Neural progenitor cell (in vitro differentiated cells): ENCODE data around the gene LRBA. TPM values are rescaled to one million over a fixed set of nuclear protein-coding genes. Genes with fewer than 3 reads are reported as not detected.

Experiments used
- DNase-seq: peaks from one replicate; pipeline ENCODE4 v3.0.0-alpha.2; 2016; ENCODE audit warnings: low spot score
- H2AFZ ChIP-seq: fragments of 200-600 bp; sonication (generic); replicated peaks from 2 replicates; pipeline ENCODE4 v1.6.1; 2016; ENCODE audit warnings: antibody characterized with exemption
- H3F3A ChIP-seq: fragments of 200-600 bp; sonication (generic); 2 replicates; pipeline ENCODE4 v1.6.1; 2016; ENCODE audit warnings: antibody characterized with exemption, low read depth
- H3K27ac ChIP-seq: fragments of 200-600 bp; sonication (generic); 2 replicates; pipeline ENCODE4 v1.5.1; 2016; ENCODE audit warnings: mild to moderate bottlenecking
- H3K27me3 ChIP-seq: fragments of 200-600 bp; sonication (generic); 2 replicates; pipeline ENCODE4 v1.6.1; 2016; ENCODE audit warnings: mild to moderate bottlenecking, moderate library complexity
- H3K36me3 ChIP-seq: fragments of 200-600 bp; sonication (generic); 2 replicates; pipeline ENCODE4 v1.5.1; 2016
- H3K4me1 ChIP-seq: fragments of 200-600 bp; sonication (generic); 2 replicates; pipeline ENCODE4 v1.6.1; 2016; ENCODE audit warnings: mixed run types
- H3K4me2 ChIP-seq: fragments of 200-600 bp; sonication (generic); 2 replicates; pipeline ENCODE4 v1.6.1; 2016
- H3K4me3 ChIP-seq: fragments of 200-600 bp; sonication (generic); 2 replicates; pipeline ENCODE4 v1.5.1; 2016
- H3K79me2 ChIP-seq: fragments of 200-600 bp; sonication (generic); 2 replicates; pipeline ENCODE4 v1.6.1; 2016; ENCODE audit warnings: low read depth
- H3K9ac ChIP-seq: fragments of 200-600 bp; sonication (generic); 2 replicates; pipeline ENCODE4 v1.6.1; 2016
- H3K9me3 ChIP-seq: fragments of 200-600 bp; sonication (generic); 2 replicates; pipeline ENCODE4 v1.5.1; 2016; ENCODE audit warnings: low read depth
- H4K20me1 ChIP-seq: fragments of 200-600 bp; sonication (generic); 2 replicates; pipeline ENCODE4 v1.6.1; 2016; ENCODE audit warnings: low read depth
- H3K27ac Mint-ChIP-seq: 3 replicates; pipeline ENCODE4 v1.8.0; 2021; ENCODE audit warnings: mixed read lengths
- H3K27me3 Mint-ChIP-seq: 2 replicates; pipeline ENCODE4 v1.8.0; 2022; ENCODE audit warnings: low read depth, mild to moderate bottlenecking, inconsistent platforms, moderate library complexity, mixed read lengths; ENCODE audit not compliant: insufficient read depth
- H3K36me3 Mint-ChIP-seq: 3 replicates; pipeline ENCODE4 v1.8.0; 2021; ENCODE audit warnings: mixed read lengths
- H3K4me1 Mint-ChIP-seq: 3 replicates; pipeline ENCODE4 v1.8.0; 2021; ENCODE audit warnings: mixed read lengths
- H3K4me3 Mint-ChIP-seq: 3 replicates; pipeline ENCODE4 v1.8.0; 2021; ENCODE audit warnings: mild to moderate bottlenecking, moderate library complexity, mixed read lengths
- H3K9me3 Mint-ChIP-seq: 3 replicates; pipeline ENCODE4 v1.8.0; 2020; ENCODE audit warnings: mixed read lengths
- EZH2 ChIP-seq: fragments of 200-600 bp; sonication (generic); IDR thresholded peaks from 2 replicates; pipeline ENCODE4 v1.6.1; 2017; ENCODE audit warnings: antibody characterized with exemption, mild to moderate bottlenecking, moderate library complexity
- EZH2phosphoT487 ChIP-seq: fragments of 200-600 bp; sonication (generic); IDR thresholded peaks from 2 replicates; pipeline ENCODE4 v1.6.1; 2017; ENCODE audit warnings: antibody characterized with exemption
- total RNA-seq: library from RNA; depleted of rRNA; stranded (reverse); fragments of >200 nt; gene quantifications from 2 replicates; pipeline ENCODE4 v1.2.3, GENCODE V29; 2015; ENCODE audit warnings: low replicate concordance
- TF ChIP-seq, protein P1 (sequence below): fragments of 200-600 bp; sonication (generic); IDR thresholded peaks from 2 replicates; pipeline ENCODE4 v1.5.1; 2017; ENCODE audit warnings: antibody characterized with exemption, mild to moderate bottlenecking

The LRBA gene
- total RNA-seq, 1 donor from 2014 or later, result 111 TPM

DNA sequence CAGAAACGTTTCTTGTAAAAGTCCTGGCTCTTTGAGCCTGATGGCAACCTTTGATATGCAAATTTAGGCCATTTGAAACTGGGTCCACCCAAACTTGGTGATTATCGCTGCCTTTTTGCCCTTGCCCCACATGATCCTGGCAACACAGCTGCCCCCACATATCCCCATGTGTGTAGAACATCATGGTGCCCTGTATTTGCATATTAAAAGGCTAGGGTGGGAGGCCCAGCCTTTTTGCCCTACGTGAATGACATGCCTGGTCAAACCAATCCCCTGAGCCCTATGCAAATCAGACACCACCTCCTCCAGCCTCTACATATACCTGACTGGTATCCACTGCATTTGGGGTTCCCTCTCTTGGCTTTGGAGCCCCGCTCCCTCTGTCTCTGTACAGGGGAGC, 230.8 kb downstream of the LRBA start:
- no peak overlapping the region for H3K27ac Mint-ChIP-seq

GRCh38 chr4:150782921-150783320, 232.2 kb downstream of the LRBA start:
- no peaks in the 10 kb centered on the region for H3K9me3 ChIP-seq
- no peaks in the 10 kb centered on the region for H4K20me1 ChIP-seq
- H3K27ac ChIP-seq, result peak overlapping the region; percentile 62
- DNase-seq, result no peak
- Mint-ChIP-seq H3K4me3 (no peak overlapping the region), H3K27ac (peak overlapping the region; percentile 43), H3K4me1 (peaks cover 18% of the 10 kb centered on the region), H3K36me3 (no peaks in the 10 kb centered on the region), H3K27me3 (no peaks in the 10 kb centered on the region), H3K9me3 (no peaks in the 10 kb centered on the region)
- no peaks in the 10 kb centered on the region for H3K79me2 ChIP-seq
- H2AFZ ChIP-seq, result no peak overlapping the region
- no peaks in the 10 kb centered on the region for H3K27me3 ChIP-seq
- H3F3A ChIP-seq, result peaks cover 19% of the 10 kb centered on the region
- peaks cover 17% of the 10 kb centered on the region for H3K4me1 ChIP-seq
- H3K36me3 ChIP-seq, result no peaks in the 10 kb centered on the region
- no peak overlapping the region for H3K4me2 ChIP-seq
- TF ChIP-seq EZH2phosphoT487 (no peak), EZH2 (no peak)
- TF ChIP-seq, protein P1, sequence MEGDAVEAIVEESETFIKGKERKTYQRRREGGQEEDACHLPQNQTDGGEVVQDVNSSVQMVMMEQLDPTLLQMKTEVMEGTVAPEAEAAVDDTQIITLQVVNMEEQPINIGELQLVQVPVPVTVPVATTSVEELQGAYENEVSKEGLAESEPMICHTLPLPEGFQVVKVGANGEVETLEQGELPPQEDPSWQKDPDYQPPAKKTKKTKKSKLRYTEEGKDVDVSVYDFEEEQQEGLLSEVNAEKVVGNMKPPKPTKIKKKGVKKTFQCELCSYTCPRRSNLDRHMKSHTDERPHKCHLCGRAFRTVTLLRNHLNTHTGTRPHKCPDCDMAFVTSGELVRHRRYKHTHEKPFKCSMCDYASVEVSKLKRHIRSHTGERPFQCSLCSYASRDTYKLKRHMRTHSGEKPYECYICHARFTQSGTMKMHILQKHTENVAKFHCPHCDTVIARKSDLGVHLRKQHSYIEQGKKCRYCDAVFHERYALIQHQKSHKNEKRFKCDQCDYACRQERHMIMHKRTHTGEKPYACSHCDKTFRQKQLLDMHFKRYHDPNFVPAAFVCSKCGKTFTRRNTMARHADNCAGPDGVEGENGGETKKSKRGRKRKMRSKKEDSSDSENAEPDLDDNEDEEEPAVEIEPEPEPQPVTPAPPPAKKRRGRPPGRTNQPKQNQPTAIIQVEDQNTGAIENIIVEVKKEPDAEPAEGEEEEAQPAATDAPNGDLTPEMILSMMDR, result no peak
- no peak overlapping the region for H3K9ac ChIP-seq
- H3K4me3 ChIP-seq, result no peak overlapping the region

More for the DNA sequence above, 230.8 kb downstream of the LRBA start:
- Histone ChIP-seq H3K4me2 (no peak overlapping the region), H3K27me3 (no peaks in the 10 kb centered on the region), H3K79me2 (no peaks in the 10 kb centered on the region), H3K4me3 (no peak overlapping the region), H3K4me1 (peaks cover 17% of the 10 kb centered on the region), H3F3A (peaks cover 19% of the 10 kb centered on the region), H2AFZ (no peak overlapping the region), H3K36me3 (no peaks in the 10 kb centered on the region), H3K9me3 (no peaks in the 10 kb centered on the region), H3K27ac (no peak overlapping the region), H3K9ac (no peak overlapping the region), H4K20me1 (no peaks in the 10 kb centered on the region)
- DNase-seq, result no peak
- Mint-ChIP-seq H3K9me3 (no peaks in the 10 kb centered on the region), H3K36me3 (no peaks in the 10 kb centered on the region), H3K4me1 (peaks cover 18% of the 10 kb centered on the region), H3K27me3 (no peaks in the 10 kb centered on the region), H3K4me3 (no peak overlapping the region)
- no peak for TF ChIP-seq EZH2phosphoT487
- no peak for TF ChIP-seq EZH2
- TF ChIP-seq, protein P1, result no peak

- peaks cover 19% of the 10 kb centered on the region for H3F3A ChIP-seq
- no peak overlapping the region for H2AFZ ChIP-seq
- H3K27me3 ChIP-seq, result no peaks in the 10 kb centered on the region
- peaks cover 17% of the 10 kb centered on the region for H3K4me1 ChIP-seq
- no peak for DNase-seq
- Mint-ChIP-seq H3K27me3 (no peaks in the 10 kb centered on the region), H3K36me3 (no peaks in the 10 kb centered on the region), H3K9me3 (no peaks in the 10 kb centered on the region), H3K27ac (no peak overlapping the region), H3K4me3 (no peak overlapping the region), H3K4me1 (peaks cover 18% of the 10 kb centered on the region)
- TF ChIP-seq, protein P1, result no peak
- TF ChIP-seq EZH2phosphoT487, result no peak
- no peak for TF ChIP-seq EZH2
- H3K4me3 ChIP-seq, result no peak overlapping the region
- no peaks in the 10 kb centered on the region for H3K36me3 ChIP-seq
- H3K9ac ChIP-seq, result no peak overlapping the region
- H4K20me1 ChIP-seq, result no peaks in the 10 kb centered on the region
- H3K9me3 ChIP-seq, result no peaks in the 10 kb centered on the region
- no peak overlapping the region for H3K4me2 ChIP-seq
- no peaks in the 10 kb centered on the region for H3K79me2 ChIP-seq
- H3K27ac ChIP-seq, result peak overlapping the region; percentile 62
Measured at GRCh38 chr4:150782311-150782710, 232.8 kb downstream of the LRBA start.
